HG03342 (cell line): ENCODE data around the gene SPC25.
"Not testable (repeated sequence)": the region's sequence is repeated elsewhere in the genome, so short reads cannot be mapped to it uniquely, and the experiment has no call there.

ENCODE experiments used
- ATAC-seq: cut with Tn5 transposase; IDR thresholded peaks from one replicate; pipeline ENCODE4 v1.9.1; 2021; ENCODE audit warnings: mild to moderate bottlenecking, moderate library complexity; ENCODE audit not compliant: unreplicated experiment

The SPC25 gene

DNA sequence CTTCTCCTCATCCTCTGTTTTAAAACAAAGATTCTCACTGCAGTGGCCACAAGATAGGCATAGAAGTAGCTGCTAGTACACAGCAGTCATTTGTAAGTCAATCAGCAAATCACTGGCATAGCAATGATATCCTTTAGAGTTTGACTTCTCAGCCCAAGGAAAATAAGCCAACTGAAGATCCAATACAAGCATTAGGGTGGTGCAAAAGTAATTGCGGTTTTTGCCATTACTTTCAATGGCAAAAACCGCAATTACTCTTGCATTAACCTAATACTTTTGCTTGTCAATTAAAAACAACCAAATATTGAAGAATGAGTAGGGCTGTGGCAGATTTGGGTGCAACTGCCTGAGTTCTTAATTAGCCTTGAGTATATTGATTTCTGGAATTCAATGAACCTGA, 13.7 kb upstream of the SPC25 start:
- ATAC-seq = no peak

GRCh38 chr2:168901003-168901402, 10.8 kb upstream of the SPC25 start, which contains the start of gene G6PC2:
Gene G6PC2 (plus strand): TSS chr2:168901291. CDS start chr2:168901332, 41 bp downstream.
- no peak for ATAC-seq

DNA sequence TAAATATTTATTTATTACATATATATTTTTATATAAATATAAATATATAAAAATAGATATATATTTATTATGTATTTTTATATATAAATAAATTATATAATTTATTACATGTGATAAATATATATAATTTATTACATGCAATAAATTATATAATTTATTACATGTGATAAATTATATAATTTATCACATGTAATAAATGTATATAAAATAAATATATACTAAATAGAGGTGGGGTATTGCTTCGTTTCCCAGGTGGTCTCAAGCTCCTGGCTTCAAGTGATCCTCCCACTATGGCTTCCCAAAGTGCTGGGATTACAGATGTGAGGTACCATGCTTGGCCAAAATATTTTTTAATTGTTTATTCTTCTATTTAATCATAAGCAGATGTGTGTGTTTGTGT, 7.2 kb upstream of the SPC25 start:
- ATAC-seq = no peak

- no peak for ATAC-seq
Observed at GRCh38 chr2:168896783-168897182, 6.6 kb upstream of the SPC25 start.

- no peak for ATAC-seq
Observed at GRCh38 chr2:168895771-168896170, 5.5 kb upstream of the SPC25 start.

- ATAC-seq = no peak
Observed at GRCh38 chr2:168894720-168895119, 4.5 kb upstream of the SPC25 start.

- ATAC-seq = no peak
Observed at GRCh38 chr2:168894101-168894500, 3.9 kb upstream of the SPC25 start.

GRCh38 chr2:168892327-168892726, 2.1 kb upstream of the SPC25 start:
- no peak for ATAC-seq

DNA sequence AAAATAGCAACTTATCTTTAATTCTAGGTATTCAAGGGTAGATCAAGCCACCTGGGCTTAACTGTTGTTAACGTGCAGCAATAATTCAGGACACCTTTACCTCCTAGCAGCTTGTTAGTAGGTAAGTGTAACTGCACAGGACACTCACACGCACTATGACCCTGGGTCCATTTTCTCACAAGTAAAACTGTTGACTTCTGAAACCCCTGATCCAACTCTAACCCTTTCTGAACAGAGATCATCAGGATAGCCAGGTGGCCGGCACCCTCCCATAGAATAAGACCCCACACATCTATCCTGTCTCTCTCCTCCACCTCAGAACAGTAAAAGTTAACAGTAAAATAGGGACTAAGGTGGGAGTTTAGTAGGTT, 610 bp downstream of the SPC25 start:
- ATAC-seq = no peak

- no peak for ATAC-seq
Observed at GRCh38 chr2:168884975-168885374, 5.3 kb downstream of the SPC25 start.

DNA sequence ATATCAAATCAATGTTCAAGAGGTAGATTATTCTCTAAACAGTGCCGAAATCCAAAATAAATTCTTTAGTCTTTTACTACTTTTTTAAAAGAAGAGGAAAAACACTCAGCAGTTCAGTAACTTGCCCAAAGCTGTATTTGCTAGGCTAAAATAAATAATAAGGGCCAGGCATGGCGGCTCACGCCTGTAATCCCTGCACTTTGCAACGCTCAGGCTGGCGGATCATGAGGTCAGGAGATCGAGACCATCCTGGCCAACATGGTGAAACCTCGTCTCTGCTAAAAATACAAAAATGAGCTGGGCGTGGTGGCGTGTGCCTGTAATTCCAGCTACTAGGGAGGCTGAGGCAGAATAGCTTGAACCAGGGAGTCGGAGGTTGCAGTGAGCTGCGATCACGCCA, 8.1 kb downstream of the SPC25 start:
- not testable (repeated sequence) for ATAC-seq

DNA sequence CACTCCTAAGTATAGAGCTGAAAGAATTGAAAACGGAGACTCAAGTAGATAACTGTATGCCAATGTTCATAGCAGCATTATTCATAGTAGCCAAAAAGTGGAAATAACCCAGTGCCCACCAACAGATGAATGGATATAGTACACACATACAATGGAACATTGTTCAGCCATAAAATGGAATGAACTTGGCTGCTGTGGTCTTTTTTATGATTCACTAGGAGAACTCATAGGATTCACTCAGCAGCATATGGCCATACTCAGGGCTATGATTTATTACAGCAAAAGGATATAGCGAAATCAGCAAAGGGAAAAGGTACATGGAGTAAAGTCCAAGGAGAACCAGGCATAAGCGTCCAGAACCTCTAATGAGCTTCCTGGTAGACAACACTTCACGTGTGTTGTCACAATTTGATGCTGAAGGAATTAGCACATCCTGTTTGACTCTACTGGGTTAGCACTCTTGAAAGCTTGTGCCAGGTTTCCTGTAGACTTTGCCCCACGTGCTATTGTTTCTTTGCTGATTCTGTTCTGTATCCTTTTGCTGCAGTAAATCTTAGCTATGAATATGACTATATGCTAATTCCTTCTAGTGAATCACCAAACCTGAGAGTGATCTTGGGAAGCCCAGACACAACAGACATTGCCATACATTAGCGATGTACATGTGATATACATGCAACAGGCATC, 15.7 kb downstream of the SPC25 start:
- no peak for ATAC-seq

GRCh38 chr2:168870824-168871223, 19.4 kb downstream of the SPC25 start:
- ATAC-seq = not testable (repeated sequence)

DNA sequence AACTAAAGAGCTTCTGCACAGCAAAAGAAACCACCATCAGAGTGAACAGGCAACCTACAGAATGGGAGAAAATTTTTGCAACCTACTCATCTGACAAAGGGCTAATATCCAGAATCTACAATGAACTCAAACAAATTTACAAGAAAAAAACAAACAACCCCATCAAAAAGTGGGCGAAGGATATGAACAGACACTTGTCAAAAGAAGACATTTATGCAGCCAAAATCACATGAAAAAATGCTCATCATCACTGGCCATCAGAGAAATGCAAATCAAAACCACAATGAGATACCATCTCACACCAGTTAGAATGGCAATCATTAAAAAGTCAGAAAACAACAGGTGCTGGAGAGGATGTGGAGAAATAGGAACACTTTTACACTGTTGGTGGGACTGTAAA, 19.9 kb downstream of the SPC25 start:
- not testable (repeated sequence) for ATAC-seq

GRCh38 chr2:168867164-168867563, 23.1 kb downstream of the SPC25 start:
- ATAC-seq = not testable (repeated sequence)

- ATAC-seq = no peak
Observed at GRCh38 chr2:168858146-168858545, 32.1 kb downstream of the SPC25 start.

- no peak for ATAC-seq
Observed at GRCh38 chr2:168855601-168856000, 34.6 kb downstream of the SPC25 start.

DNA sequence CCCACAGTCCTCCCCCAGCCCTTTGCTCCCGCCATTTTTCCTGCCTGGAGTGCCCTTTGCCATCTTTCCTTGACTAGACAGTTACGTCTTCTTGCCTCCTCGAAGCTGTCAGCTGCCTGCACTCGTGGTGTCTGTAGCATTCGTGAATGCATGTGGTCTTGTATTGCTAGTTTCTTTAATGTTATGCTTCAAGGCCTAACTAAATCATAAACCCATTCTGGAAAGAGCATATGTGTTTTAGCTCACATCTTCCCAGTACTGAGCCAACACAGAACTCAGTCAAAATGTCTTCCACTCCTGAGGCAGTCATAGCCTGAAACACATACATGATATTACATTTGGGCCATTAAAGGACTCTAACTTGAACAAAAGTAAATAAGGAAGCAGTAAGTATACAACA, 35.6 kb downstream of the SPC25 start:
- no peak for ATAC-seq

DNA sequence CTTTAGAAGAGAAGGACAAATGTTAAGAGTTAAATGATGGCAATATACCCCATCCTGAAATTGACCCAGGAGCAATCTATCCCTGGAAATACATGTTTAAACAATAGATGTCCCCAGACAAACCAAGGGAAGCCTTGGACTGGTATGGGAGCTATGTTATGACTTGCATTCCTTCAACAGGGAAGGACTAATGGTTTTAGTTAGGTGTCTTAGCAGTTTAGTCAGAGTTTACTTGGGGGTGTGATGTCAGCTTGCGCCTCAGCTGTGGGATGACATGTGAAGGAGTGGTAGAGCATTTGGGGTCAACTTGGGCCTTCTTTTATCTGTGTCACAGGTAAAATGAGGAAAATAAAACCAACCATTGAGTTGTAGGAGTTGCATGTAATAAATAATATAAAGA, 36.8 kb downstream of the SPC25 start:
- no peak for ATAC-seq

DNA sequence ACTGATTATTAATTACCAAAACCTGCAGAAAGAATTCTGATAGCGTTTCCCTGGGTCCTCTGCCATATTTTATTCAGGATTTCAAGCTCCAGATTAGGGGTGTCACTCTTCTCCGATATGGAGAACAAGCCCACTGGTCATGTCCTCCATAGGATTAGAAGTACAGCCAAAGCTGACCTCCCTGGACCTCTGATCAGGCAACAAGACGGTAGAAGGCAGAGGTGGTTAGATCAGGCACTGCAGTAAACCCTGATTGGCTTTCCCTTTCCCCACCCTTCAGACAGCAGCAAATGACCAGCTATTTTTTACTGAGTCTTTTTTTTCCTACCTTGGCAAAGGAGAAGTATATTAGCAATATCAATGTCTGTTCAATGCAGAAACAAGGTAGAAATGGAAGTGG, 37.7 kb downstream of the SPC25 start:
- no peak for ATAC-seq

DNA sequence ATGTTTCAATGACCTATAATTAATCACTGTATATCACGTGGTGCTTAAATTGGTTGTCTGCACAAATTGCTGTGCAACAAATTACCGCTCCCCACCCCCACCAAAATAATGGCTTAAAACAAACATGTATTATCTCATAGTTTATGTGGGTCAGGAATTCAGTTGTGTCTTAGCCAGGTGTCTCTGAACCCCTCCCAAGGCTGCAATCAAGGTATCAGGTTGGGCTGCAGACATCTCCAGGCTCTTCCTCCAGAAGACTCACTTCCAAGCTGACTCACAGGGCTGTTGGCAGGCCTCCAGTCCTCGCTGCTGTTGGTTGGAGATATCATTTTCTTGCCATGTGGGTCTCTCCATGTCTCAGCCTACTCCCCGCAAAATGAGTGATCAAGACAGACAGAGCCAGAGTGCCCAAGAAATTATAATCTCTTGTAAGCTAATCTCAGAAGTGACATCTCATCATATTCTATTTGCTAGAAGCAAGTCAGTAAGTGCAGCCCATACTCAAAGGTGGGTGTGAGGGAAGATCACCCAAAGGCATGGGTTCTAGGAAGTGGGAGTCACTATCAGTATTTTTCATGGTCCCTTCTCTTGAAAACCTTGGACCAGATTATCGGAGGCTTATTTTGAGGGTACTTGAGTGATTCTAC, 38.4 kb downstream of the SPC25 start:
- no peak for ATAC-seq

DNA sequence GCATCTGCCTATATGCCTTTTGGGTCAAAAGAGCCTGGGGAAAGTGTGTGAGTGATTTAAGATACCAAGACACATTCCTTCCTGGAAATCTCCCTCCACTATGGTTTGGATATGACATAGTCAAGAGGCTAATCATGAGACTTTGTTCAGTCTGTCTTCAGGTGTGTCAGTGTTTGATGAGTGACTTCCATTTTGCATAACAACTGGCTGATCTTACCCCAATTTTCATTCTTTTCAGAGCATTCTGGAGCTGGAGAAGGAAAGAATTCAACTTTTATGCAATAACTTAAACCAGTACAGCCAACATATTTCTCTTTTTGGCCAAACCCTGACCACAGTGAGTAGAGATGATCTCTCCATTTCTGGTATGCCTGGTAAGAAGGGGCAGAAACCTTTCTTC, 39.4 kb downstream of the SPC25 start:
- no peak for ATAC-seq

DNA sequence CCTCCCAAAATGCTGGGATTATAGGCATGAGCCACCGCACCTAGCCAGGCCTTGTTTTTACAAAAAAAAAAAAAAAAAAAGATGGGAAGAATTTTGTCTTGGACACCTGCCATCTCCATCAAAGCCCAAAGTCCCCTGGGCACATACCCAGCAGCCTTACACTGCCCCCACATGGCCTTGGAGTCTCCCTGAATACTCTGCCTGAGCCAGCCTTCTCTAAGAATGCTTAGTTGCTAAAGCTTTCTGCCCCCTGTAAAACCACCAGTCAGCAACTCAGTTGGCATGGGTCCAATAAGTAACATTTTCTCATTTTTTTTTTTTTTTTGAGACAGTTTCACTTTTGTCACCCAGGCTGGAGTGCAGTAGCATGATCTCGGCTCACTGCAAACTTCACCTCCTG, 40.6 kb downstream of the SPC25 start:
- no peak for ATAC-seq
